SK-N-SH treated with all-trans-retinoic acid at 6 μM for 48 hours (cell line): ENCODE measurements around the gene HIKESHI.

ENCODE experiments used
- ATAC-seq: fragments of 200-7000 bp; cut with Tn5 transposase; 3 replicates; pipeline ENCODE4 v1.9.1; 2020; ENCODE audit warnings: mild to moderate bottlenecking, moderate library complexity
- ARNTL ChIP-seq: fragments of 450-650 bp; formaldehyde crosslinking; IDR thresholded peaks from 2 replicates; pipeline ENCODE4 v1.5.0; 2020; ENCODE audit warnings: low read depth, mild to moderate bottlenecking, moderate library complexity, borderline replicate concordance
- BACH2 ChIP-seq: fragments of 250-450 bp; sonication (Bioruptor Pico); IDR thresholded peaks from 2 replicates; pipeline ENCODE4 v1.9.0; 2021; ENCODE audit warnings: mild to moderate bottlenecking, borderline replicate concordance
- ESRRG ChIP-seq: fragments of 250-450 bp; sonication (Bioruptor Pico); IDR thresholded peaks from 2 replicates; pipeline ENCODE4 v1.6.1; 2021; ENCODE audit warnings: mild to moderate bottlenecking
- GLIS3 ChIP-seq: fragments of 250-450 bp; sonication (Bioruptor Pico); IDR thresholded peaks from 2 replicates; pipeline ENCODE4 v1.5.0; 2020; ENCODE audit warnings: mild to moderate bottlenecking, moderate library complexity
- ISL1 ChIP-seq: fragments of 250-450 bp; sonication (Bioruptor Pico); IDR thresholded peaks from 2 replicates; pipeline ENCODE4 v2.1.2; 2022; ENCODE audit warnings: mild to moderate bottlenecking, moderate library complexity
- OSR1 ChIP-seq: fragments of 250-450 bp; sonication (Bioruptor Pico); IDR thresholded peaks from 2 replicates; pipeline ENCODE4 v1.8.0; 2022; ENCODE audit warnings: moderate library complexity, mild to moderate bottlenecking, inconsistent platforms
- PPARA ChIP-seq: fragments of 250-450 bp; sonication (Bioruptor Pico); IDR thresholded peaks from 2 replicates; pipeline ENCODE4 v1.5.0; 2020; ENCODE audit warnings: mild to moderate bottlenecking, borderline replicate concordance
- RARB ChIP-seq: fragments of 250-450 bp; sonication (Bioruptor Pico); IDR thresholded peaks from 2 replicates; pipeline ENCODE4 v1.8.0; 2021; ENCODE audit warnings: mild to moderate bottlenecking, moderate library complexity
- SNAI2 ChIP-seq: fragments of 250-450 bp; sonication (Bioruptor Pico); IDR thresholded peaks from 2 replicates; pipeline ENCODE4 v1.5.0; 2020; ENCODE audit warnings: mild to moderate bottlenecking, moderate library complexity
- TCF4 ChIP-seq: fragments of 250-450 bp; sonication (Bioruptor Pico); IDR thresholded peaks from 2 replicates; pipeline ENCODE4 v1.8.0; 2021; ENCODE audit warnings: mild to moderate bottlenecking, moderate library complexity, borderline replicate concordance
- TOX ChIP-seq: fragments of 250-450 bp; sonication (Bioruptor Pico); IDR thresholded peaks from 2 replicates; pipeline ENCODE4 v1.8.0; 2021; ENCODE audit warnings: mild to moderate bottlenecking, moderate library complexity, borderline replicate concordance
- ZC3H10 ChIP-seq: fragments of 250-450 bp; sonication (Bioruptor Pico); IDR thresholded peaks from 2 replicates; pipeline ENCODE4 v1.5.1; 2021; ENCODE audit warnings: mild to moderate bottlenecking, moderate library complexity
- ZFP3 ChIP-seq: fragments of 250-450 bp; sonication (Bioruptor Pico); IDR thresholded peaks from 2 replicates; pipeline ENCODE4 v1.5.0; 2020; ENCODE audit warnings: mild to moderate bottlenecking, moderate library complexity
- ZFP30 ChIP-seq: fragments of 450-650 bp; formaldehyde crosslinking; IDR thresholded peaks from 2 replicates; pipeline ENCODE4 v1.5.0; 2022; ENCODE audit warnings: mild to moderate bottlenecking, moderate library complexity
- ZNF70 ChIP-seq: fragments of 450-650 bp; formaldehyde crosslinking; IDR thresholded peaks from 2 replicates; pipeline ENCODE4 v1.5.0; 2020; ENCODE audit warnings: mild to moderate bottlenecking, moderate library complexity
- ZNF8 ChIP-seq: fragments of 450-650 bp; formaldehyde crosslinking; IDR thresholded peaks from 2 replicates; pipeline ENCODE4 v1.5.0; 2020; ENCODE audit warnings: mild to moderate bottlenecking, moderate library complexity
- TF ChIP-seq, protein P1 (sequence below): fragments of 250-450 bp; sonication (Bioruptor Pico); IDR thresholded peaks from 2 replicates; pipeline ENCODE4 v1.8.0; 2020; ENCODE audit warnings: mild to moderate bottlenecking, moderate library complexity, borderline replicate concordance
- TF ChIP-seq, protein P2 (sequence below): fragments of 250-450 bp; sonication (Bioruptor Pico); IDR thresholded peaks from 2 replicates; pipeline ENCODE4 v1.5.0; 2020; ENCODE audit warnings: mild to moderate bottlenecking, moderate library complexity
- TF ChIP-seq, protein P3 (sequence below): fragments of 250-450 bp; sonication (Bioruptor Pico); IDR thresholded peaks from 2 replicates; pipeline ENCODE4 v1.5.1; 2020; ENCODE audit warnings: low read depth, mild to moderate bottlenecking, moderate library complexity
- TF ChIP-seq, protein P4 (sequence below): fragments of 250-450 bp; sonication (Bioruptor Pico); IDR thresholded peaks from 2 replicates; pipeline ENCODE4 v1.8.0; 2021; ENCODE audit warnings: low read depth, mild to moderate bottlenecking, moderate library complexity, borderline replicate concordance
- TF ChIP-seq, protein P5 (sequence below): fragments of 250-450 bp; sonication (Bioruptor Pico); IDR thresholded peaks from 2 replicates; pipeline ENCODE4 v1.5.1; 2021; ENCODE audit warnings: mild to moderate bottlenecking, moderate library complexity

Gene HIKESHI

DNA sequence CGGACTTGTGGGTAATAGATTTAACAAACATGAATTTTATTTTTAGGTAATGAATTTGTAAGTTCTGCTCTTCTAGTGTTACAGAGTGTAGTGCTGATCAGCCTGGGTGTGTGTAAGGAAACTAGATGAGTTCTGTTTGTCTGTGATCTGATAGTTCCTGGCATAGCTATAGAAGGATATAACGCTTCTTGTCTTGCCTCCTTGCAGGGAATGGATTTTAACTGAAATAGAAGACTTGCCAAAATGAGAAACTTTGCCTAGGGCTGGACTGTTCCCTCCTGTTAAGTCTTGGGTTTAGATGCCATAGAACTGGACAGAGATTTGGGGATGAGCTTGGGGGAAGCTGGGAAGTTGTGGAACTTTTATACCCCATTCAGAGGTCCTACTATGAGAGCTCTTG is 84.2 kb downstream of the HIKESHI start:
- TF ChIP-seq, protein P1, sequence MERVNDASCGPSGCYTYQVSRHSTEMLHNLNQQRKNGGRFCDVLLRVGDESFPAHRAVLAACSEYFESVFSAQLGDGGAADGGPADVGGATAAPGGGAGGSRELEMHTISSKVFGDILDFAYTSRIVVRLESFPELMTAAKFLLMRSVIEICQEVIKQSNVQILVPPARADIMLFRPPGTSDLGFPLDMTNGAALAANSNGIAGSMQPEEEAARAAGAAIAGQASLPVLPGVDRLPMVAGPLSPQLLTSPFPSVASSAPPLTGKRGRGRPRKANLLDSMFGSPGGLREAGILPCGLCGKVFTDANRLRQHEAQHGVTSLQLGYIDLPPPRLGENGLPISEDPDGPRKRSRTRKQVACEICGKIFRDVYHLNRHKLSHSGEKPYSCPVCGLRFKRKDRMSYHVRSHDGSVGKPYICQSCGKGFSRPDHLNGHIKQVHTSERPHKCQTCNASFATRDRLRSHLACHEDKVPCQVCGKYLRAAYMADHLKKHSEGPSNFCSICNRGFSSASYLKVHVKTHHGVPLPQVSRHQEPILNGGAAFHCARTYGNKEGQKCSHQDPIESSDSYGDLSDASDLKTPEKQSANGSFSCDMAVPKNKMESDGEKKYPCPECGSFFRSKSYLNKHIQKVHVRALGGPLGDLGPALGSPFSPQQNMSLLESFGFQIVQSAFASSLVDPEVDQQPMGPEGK (CRISPR knock-in tag): no peak
- no peak for TF ChIP-seq ZNF70
- no peak for ATAC-seq

DNA sequence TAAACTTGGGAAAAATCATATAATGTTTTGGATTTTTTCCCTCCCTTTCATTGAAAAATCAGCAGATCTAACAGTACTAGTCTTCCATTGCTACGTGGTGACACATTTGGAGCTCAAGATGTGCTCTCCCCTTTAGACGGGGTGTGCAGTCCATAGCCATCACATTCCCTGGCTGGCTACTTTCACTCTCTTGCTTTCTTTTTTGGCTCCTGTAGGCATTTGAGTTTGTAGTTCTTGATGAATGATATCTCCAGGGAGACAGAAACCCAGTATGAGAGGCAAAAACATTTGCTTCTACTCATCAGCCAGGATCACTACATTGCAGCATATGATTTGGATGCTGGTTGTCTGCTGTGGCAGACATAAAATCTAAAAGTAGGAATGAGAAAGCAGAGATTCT is 84.7 kb downstream of the HIKESHI start:
- peak; percentile 29; the same call in 2 of the 3 replicates for ATAC-seq
- TF ChIP-seq GLIS3 (CRISPR knock-in tag) (no peak), PPARA (no peak), TCF4 (CRISPR knock-in tag) (no peak), ZFP3 (CRISPR knock-in tag) (no peak), ZC3H10 (CRISPR knock-in tag) (no peak), TOX (CRISPR knock-in tag) (no peak), ZNF70 (no peak), ISL1 (CRISPR knock-in tag) (no peak), ARNTL (CRISPR knock-in tag) (no peak), ZFP30 (CRISPR knock-in tag) (no peak), BACH2 (CRISPR knock-in tag) (no peak), ESRRG (CRISPR knock-in tag) (no peak), OSR1 (CRISPR knock-in tag) (no peak), ZNF8 (CRISPR knock-in tag) (no peak)
- TF ChIP-seq, protein P2, sequence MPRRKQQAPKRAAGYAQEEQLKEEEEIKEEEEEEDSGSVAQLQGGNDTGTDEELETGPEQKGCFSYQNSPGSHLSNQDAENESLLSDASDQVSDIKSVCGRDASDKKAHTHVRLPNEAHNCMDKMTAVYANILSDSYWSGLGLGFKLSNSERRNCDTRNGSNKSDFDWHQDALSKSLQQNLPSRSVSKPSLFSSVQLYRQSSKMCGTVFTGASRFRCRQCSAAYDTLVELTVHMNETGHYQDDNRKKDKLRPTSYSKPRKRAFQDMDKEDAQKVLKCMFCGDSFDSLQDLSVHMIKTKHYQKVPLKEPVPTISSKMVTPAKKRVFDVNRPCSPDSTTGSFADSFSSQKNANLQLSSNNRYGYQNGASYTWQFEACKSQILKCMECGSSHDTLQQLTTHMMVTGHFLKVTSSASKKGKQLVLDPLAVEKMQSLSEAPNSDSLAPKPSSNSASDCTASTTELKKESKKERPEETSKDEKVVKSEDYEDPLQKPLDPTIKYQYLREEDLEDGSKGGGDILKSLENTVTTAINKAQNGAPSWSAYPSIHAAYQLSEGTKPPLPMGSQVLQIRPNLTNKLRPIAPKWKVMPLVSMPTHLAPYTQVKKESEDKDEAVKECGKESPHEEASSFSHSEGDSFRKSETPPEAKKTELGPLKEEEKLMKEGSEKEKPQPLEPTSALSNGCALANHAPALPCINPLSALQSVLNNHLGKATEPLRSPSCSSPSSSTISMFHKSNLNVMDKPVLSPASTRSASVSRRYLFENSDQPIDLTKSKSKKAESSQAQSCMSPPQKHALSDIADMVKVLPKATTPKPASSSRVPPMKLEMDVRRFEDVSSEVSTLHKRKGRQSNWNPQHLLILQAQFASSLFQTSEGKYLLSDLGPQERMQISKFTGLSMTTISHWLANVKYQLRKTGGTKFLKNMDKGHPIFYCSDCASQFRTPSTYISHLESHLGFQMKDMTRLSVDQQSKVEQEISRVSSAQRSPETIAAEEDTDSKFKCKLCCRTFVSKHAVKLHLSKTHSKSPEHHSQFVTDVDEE (CRISPR knock-in tag): no peak
- TF ChIP-seq, protein P3, sequence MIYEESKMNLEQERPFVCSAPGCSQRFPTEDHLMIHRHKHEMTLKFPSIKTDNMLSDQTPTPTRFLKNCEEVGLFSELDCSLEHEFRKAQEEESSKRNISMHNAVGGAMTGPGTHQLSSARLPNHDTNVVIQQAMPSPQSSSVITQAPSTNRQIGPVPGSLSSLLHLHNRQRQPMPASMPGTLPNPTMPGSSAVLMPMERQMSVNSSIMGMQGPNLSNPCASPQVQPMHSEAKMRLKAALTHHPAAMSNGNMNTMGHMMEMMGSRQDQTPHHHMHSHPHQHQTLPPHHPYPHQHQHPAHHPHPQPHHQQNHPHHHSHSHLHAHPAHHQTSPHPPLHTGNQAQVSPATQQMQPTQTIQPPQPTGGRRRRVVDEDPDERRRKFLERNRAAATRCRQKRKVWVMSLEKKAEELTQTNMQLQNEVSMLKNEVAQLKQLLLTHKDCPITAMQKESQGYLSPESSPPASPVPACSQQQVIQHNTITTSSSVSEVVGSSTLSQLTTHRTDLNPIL: no peak
- TF ChIP-seq, protein P4, sequence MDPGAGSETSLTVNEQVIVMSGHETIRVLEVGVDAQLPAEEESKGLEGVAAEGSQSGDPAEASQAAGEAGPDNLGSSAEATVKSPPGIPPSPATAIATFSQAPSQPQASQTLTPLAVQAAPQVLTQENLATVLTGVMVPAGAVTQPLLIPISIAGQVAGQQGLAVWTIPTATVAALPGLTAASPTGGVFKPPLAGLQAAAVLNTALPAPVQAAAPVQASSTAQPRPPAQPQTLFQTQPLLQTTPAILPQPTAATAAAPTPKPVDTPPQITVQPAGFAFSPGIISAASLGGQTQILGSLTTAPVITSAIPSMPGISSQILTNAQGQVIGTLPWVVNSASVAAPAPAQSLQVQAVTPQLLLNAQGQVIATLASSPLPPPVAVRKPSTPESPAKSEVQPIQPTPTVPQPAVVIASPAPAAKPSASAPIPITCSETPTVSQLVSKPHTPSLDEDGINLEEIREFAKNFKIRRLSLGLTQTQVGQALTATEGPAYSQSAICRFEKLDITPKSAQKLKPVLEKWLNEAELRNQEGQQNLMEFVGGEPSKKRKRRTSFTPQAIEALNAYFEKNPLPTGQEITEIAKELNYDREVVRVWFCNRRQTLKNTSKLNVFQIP: no peak

DNA sequence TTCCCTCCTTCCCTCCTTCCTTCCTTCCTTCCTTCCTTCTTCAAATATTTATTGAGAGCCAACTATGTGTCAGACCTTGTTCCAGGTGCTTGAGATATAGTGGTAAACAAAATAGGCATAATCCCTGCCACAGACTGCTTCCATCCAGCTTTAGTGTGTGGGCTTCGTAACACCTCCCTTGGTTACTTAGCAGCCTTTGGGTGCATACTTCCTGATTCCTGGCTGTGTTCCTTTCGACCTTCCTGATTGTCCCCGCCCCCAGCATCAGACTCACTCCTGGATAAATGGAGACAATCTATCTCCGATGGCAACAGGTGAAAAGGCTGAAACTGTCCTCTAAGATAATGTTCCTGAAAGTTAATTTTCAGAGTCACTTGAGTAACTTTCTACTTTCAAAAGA is 86.2 kb downstream of the HIKESHI start:
- TF ChIP-seq ESRRG (CRISPR knock-in tag) (no peak), TCF4 (CRISPR knock-in tag) (no peak), RARB (no peak), GLIS3 (CRISPR knock-in tag) (no peak), ZNF70 (no peak), SNAI2 (CRISPR knock-in tag) (no peak), PPARA (no peak), ZFP30 (CRISPR knock-in tag) (no peak), ZNF8 (CRISPR knock-in tag) (no peak), OSR1 (CRISPR knock-in tag) (no peak), BACH2 (CRISPR knock-in tag) (no peak)
- TF ChIP-seq, protein P2 (CRISPR knock-in tag): no peak
- TF ChIP-seq, protein P5, sequence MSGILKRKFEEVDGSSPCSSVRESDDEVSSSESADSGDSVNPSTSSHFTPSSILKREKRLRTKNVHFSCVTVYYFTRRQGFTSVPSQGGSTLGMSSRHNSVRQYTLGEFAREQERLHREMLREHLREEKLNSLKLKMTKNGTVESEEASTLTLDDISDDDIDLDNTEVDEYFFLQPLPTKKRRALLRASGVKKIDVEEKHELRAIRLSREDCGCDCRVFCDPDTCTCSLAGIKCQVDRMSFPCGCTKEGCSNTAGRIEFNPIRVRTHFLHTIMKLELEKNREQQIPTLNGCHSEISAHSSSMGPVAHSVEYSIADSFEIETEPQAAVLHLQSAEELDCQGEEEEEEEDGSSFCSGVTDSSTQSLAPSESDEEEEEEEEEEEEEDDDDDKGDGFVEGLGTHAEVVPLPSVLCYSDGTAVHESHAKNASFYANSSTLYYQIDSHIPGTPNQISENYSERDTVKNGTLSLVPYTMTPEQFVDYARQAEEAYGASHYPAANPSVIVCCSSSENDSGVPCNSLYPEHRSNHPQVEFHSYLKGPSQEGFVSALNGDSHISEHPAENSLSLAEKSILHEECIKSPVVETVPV (CRISPR knock-in tag): no peak
- TF ChIP-seq, protein P4: no peak
- TF ChIP-seq, protein P3: no peak
- TF ChIP-seq, all 23 proteins: peak for 0
- no peak for ATAC-seq
